SK-N-SH (cell line): ENCODE data around the gene PRRC2B. TPM values are rescaled to one million over a fixed set of nuclear protein-coding genes. Genes with fewer than 3 reads are reported as not detected.
"Not testable (repeated sequence)": the region's sequence is repeated elsewhere in the genome, so short reads cannot be mapped to it uniquely, and the experiment has no call there.

Experiments
- CTCF ChIA-PET: fragments of 300-600, 350-600 bp; formaldehyde crosslinking; extraction: SDS; loops from one replicate; lab custom pipeline; 2021; lab: Yijun Ruan, JAX
- POLR2A ChIA-PET: fragments of 350-600 bp; sonication (Branson Sonifier 250); formaldehyde crosslinking; extraction: SDS; loops from one replicate; lab custom pipeline; 2020; ENCODE audit warnings: antibody characterized with exemption, inconsistent platforms; lab: Yijun Ruan, JAX
- DNase-seq: peaks from one replicate; pipeline ENCODE4 v3.0.0; 2012
- H2AFZ ChIP-seq: fragments of 200-600 bp; sonication (generic); 2 replicates; pipeline ENCODE4 v1.8.1; 2016; ENCODE audit warnings: antibody characterized with exemption, mild to moderate bottlenecking, low read depth
- H3F3A ChIP-seq: fragments of 200-600 bp; sonication (generic); replicated peaks from 2 replicates; pipeline ENCODE3; 2016; ENCODE audit warnings: antibody characterized with exemption, mild to moderate bottlenecking; ENCODE audit not compliant: insufficient read depth
- H3K27ac ChIP-seq, 2 experiments: fragments of 200-500 bp in 1 of 2; fragments of 200-600 bp in 1 of 2; sonication (Bioruptor generic) in 1 of 2; sonication (generic), shearing (Covaris generic) in 1 of 2; 2 replicates each; pipeline versions ENCODE4 v1.5.1 to v1.6.1; 2014 to 2016; ENCODE audit warnings: low read depth in 2 of 2, inconsistent platforms in 1 of 2, low read length in 1 of 2, mild to moderate bottlenecking in 1 of 2, mixed read lengths in 1 of 2
- H3K27me3 ChIP-seq: fragments of 200-600 bp; sonication (generic), shearing (Covaris generic); 2 replicates; pipeline ENCODE4 v1.6.1; 2016; ENCODE audit warnings: mixed run types; ENCODE audit not compliant: insufficient read depth
- H3K36me3 ChIP-seq, 2 experiments: fragments of 200-500 bp in 1 of 2; fragments of 200-600 bp in 1 of 2; sonication (Bioruptor generic) in 1 of 2; sonication (generic) in 1 of 2; replicated peaks in 1 of 2; 2 replicates each; pipeline versions ENCODE3 to v1.5.1; 2014 to 2016; ENCODE audit warnings: low read length in 1 of 2, mild to moderate bottlenecking in 1 of 2; ENCODE audit not compliant: insufficient read depth in 2 of 2, control insufficient read depth in 1 of 2
- H3K4me1 ChIP-seq, 2 experiments: fragments of 200-500 bp in 1 of 2; fragments of 200-600 bp in 1 of 2; sonication (Bioruptor generic) in 1 of 2; sonication (generic), shearing (Covaris generic) in 1 of 2; 2 replicates each; pipeline versions ENCODE4 v1.5.1 to v1.6.1; 2014 to 2016; ENCODE audit warnings: low read depth in 1 of 2, low read length in 1 of 2, mixed run types in 1 of 2; ENCODE audit not compliant: insufficient read depth in 2 of 2, control insufficient read depth in 1 of 2
- H3K4me2 ChIP-seq: fragments of 200-600 bp; sonication (generic), shearing (Covaris generic); 2 replicates; pipeline ENCODE4 v1.6.1; 2017; ENCODE audit warnings: mixed run types
- H3K4me3 ChIP-seq, 2 experiments: fragments of 200-500 bp in 1 of 2; fragments of 200-600 bp in 1 of 2; sonication (Bioruptor generic) in 1 of 2; sonication (generic), shearing (Covaris generic) in 1 of 2; 2 replicates each; pipeline versions ENCODE4 v1.5.1 to v1.8.1; 2014 to 2016; ENCODE audit warnings: low read depth in 2 of 2, inconsistent platforms in 1 of 2, low read length in 1 of 2, mild to moderate bottlenecking in 1 of 2, mixed read lengths in 1 of 2, moderate library complexity in 1 of 2
- H3K79me2 ChIP-seq: fragments of 200-600 bp; sonication (generic); 2 replicates; pipeline ENCODE4 v1.8.1; 2017; ENCODE audit warnings: mild to moderate bottlenecking; ENCODE audit not compliant: insufficient read depth
- H3K9ac ChIP-seq: fragments of 200-600 bp; sonication (generic); 2 replicates; pipeline ENCODE4 v1.6.1; 2017; ENCODE audit warnings: mixed run types
- H3K9me2 ChIP-seq: fragments of 200-600 bp; sonication (generic); 2 replicates; pipeline ENCODE4 v1.6.1; 2017; ENCODE audit warnings: mixed run types
- H3K9me3 ChIP-seq: fragments of 200-600 bp; sonication (generic); 2 replicates; pipeline ENCODE4 v1.6.1; 2017; ENCODE audit warnings: mixed run types, mild to moderate bottlenecking, moderate library complexity
- H4K20me1 ChIP-seq: fragments of 200-600 bp; sonication (generic); 2 replicates; pipeline ENCODE4 v1.6.1; 2017; ENCODE audit warnings: mild to moderate bottlenecking, mixed run types; ENCODE audit not compliant: insufficient read depth
- CHD2 ChIP-seq: fragments of 150-350 bp; IDR thresholded peaks from 2 replicates; pipeline ENCODE4 v1.6.1; 2018; ENCODE audit warnings: low read length; ENCODE audit not compliant: partially characterized antibody
- FOSL2 ChIP-seq: IDR thresholded peaks from 2 replicates; pipeline ENCODE4 v1.4.0; 2012; ENCODE audit warnings: low read depth, mild to moderate bottlenecking, moderate library complexity, borderline replicate concordance
- FOXM1 ChIP-seq: IDR thresholded peaks from 2 replicates; pipeline ENCODE4 v1.4.0; 2012; ENCODE audit warnings: low read depth, mild to moderate bottlenecking
- GABPA ChIP-seq: IDR thresholded peaks from 2 replicates; pipeline ENCODE4 v1.4.0; 2012; ENCODE audit warnings: low read depth, mild to moderate bottlenecking
- NRF1 ChIP-seq: IDR thresholded peaks from 2 replicates; pipeline ENCODE4 v1.6.1; 2012; ENCODE audit warnings: low read depth, mild to moderate bottlenecking, low read length
- POLR2AphosphoS5 ChIP-seq: IDR thresholded peaks from 2 replicates; pipeline ENCODE4 v1.6.1; 2012; ENCODE audit warnings: low read depth, low read length
- REST ChIP-seq: IDR thresholded peaks from 2 replicates; pipeline ENCODE4 v1.6.1; 2012; ENCODE audit warnings: mild to moderate bottlenecking, low read depth, low read length, moderate library complexity
- RFX5 ChIP-seq: IDR thresholded peaks from 2 replicates; pipeline ENCODE4 v1.6.1; 2012; ENCODE audit warnings: mild to moderate bottlenecking, improper control_type of control experiment, low read length
- SIN3A ChIP-seq: IDR thresholded peaks from 2 replicates; pipeline ENCODE4 v1.6.1; 2012; ENCODE audit warnings: low read depth, mild to moderate bottlenecking, low read length, moderate library complexity, borderline replicate concordance
- SMC3 ChIP-seq: IDR thresholded peaks from 2 replicates; pipeline ENCODE4 v1.6.1; 2012; ENCODE audit warnings: low read depth, low read length, improper control_type of control experiment
- TCF12 ChIP-seq: IDR thresholded peaks from 2 replicates; pipeline ENCODE4 v1.4.0; 2012
- WGBS: methylation state at CpG from one replicate; pipeline ENCODE4 v1.1.6; 2017; ENCODE audit warnings: low lambda C conversion rate; 5-methylcytosine and 5-hydroxymethylcytosine counted together
- polyA plus RNA-seq, 3 experiments: library from polyadenylated mRNA; depleted of rRNA; stranded (reverse); fragments of >200 nt; gene quantifications; 2 replicates each; pipeline ENCODE4 v1.2.3, GENCODE V29; 2012
- TF ChIP-seq, protein P1 (sequence below): fragments of 150-350 bp; IDR thresholded peaks from 2 replicates; pipeline ENCODE4 v1.6.1; 2017; ENCODE audit warnings: antibody characterized with exemption, low read length, low read depth, borderline replicate concordance
- TF ChIP-seq, protein P2 (sequence below): IDR thresholded peaks from 2 replicates; pipeline ENCODE4 v1.4.0; 2012; ENCODE audit warnings: low read depth, borderline replicate concordance

PRRC2B gene
- polyA plus RNA-seq, 1 of the 3 experiments (the other 2 are of a cell fraction): 26.3 TPM

DNA sequence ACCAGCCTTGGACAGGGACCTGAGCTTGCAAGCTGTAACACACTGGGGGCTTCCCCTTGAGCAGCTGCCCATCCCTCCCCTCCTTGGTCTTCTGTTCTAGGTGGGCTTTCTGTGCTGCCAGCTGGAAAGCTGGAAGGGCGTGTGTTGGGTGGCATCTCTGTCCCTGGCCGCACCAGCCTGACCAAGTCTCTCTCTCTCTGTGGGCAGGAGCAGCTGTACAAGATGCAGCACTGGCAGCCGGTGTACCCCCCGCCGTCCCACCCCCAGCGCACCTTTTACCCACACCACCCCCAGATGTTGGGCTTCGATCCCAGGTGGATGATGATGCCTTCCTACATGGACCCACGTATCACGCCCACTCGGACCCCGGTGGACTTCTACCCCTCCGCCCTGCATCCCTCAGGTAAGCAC is 76.7 kb downstream of the PRRC2B start (continued):
- TF ChIP-seq FOSL2 (no peak), NRF1 (no peak), SMC3 (no peak)
- TF ChIP-seq, protein P1, sequence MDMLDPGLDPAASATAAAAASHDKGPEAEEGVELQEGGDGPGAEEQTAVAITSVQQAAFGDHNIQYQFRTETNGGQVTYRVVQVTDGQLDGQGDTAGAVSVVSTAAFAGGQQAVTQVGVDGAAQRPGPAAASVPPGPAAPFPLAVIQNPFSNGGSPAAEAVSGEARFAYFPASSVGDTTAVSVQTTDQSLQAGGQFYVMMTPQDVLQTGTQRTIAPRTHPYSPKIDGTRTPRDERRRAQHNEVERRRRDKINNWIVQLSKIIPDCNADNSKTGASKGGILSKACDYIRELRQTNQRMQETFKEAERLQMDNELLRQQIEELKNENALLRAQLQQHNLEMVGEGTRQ: no peak

DNA sequence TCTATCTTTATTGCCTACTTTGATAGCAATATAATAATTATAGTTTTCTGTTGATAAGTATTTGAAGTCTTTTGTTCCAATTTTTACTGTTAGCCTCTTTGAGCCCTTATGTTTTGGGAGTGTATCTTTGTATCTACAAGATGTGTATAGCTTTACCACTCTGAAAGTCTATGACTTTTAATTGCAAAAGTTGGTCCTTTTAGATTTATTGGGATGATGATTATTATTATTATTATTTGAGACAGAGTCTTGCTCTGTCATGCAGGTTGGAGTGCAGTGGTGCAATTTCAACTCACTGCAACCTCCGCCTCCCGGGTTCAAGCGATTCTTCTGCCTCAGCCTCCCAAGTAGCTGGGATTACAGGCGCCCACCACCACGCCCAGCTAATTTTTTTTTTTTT is 78.2 kb downstream of the PRRC2B start:
- DNase-seq, H3K9me2 ChIP-seq, H3K4me3 ChIP-seq, H3K9ac ChIP-seq, POLR2A ChIA-PET, H3K4me1 ChIP-seq, H3K9me3 ChIP-seq, H3K4me2 ChIP-seq, H2AFZ ChIP-seq, H3K27me3 ChIP-seq, H3K27ac ChIP-seq, CTCF ChIA-PET, H3F3A ChIP-seq: not testable (repeated sequence)
- Histone ChIP-seq H3K79me2 (peaks cover 76% of the 10 kb centered on the region), H3K36me3 (peaks cover 72 to 89% of the 10 kb centered on the region in 2 experiments), H4K20me1 (peaks cover 63% of the 10 kb centered on the region)
- 96% methylated on average over 5 of the region's 5 CpGs for WGBS

DNA sequence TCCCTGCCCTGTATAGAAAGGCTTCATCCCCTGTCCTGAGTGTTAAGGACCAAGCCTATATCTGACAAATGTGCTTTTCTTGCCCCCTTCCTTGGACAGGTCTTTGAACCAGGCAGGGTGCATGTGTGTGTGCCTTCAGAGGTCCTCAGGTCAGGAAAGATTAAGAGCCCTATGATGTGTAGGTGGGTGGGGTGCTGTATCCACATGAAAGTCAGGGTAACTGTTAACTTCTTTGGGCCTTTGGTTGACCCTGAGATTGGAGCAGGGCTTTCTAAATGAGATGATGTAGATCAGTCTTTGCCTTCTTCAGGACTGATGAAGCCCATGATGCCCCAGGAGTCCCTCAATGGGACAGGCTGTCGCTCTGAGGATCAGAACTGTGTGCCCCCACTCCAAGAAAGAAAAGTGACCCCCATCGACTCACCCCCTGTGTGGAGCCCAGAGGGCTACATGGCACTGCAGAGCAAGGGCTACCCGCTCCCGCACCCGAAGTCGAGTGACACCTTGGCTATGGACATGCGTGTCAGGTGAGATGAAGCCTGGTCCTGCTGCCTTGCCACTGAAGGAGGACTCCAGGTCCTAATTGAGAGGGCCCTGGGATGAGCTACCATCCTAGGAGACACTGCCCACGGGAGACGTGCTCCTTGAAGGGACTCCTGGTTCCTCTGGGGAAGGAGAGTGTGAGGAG is 79.5 kb downstream of the PRRC2B start:
- WGBS: 100% methylated on average over 2 of the region's 9 CpGs
- no peak for DNase-seq
- H3K9me2 ChIP-seq: no peaks in the 10 kb centered on the region
- no peak overlapping the region for H3K4me3 ChIP-seq
- CTCF ChIA-PET: interaction anchor here (0.6 to 1.7 kb wide), 2 partner anchors 123 to 268 kb away, joined by 3 to 9 read pairs; no protein-coding TSS in a partner anchor
- POLR2A ChIA-PET: no interaction called here
- no peak for TF ChIP-seq FOSL2
- TF ChIP-seq SIN3A: no peak
- TF ChIP-seq FOXM1: no peak
- TF ChIP-seq REST: no peak
- no peak for TF ChIP-seq POLR2AphosphoS5
- TF ChIP-seq, protein P2, sequence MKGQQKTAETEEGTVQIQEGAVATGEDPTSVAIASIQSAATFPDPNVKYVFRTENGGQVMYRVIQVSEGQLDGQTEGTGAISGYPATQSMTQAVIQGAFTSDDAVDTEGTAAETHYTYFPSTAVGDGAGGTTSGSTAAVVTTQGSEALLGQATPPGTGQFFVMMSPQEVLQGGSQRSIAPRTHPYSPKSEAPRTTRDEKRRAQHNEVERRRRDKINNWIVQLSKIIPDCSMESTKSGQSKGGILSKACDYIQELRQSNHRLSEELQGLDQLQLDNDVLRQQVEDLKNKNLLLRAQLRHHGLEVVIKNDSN: no peak
- TF ChIP-seq RFX5: no peak
- no peak for TF ChIP-seq CHD2
- TF ChIP-seq TCF12: no peak
- no peak for TF ChIP-seq GABPA
- TF ChIP-seq, protein P1: no peak
- H4K20me1 ChIP-seq: peaks cover 71% of the 10 kb centered on the region
- H3F3A ChIP-seq: peaks cover 6% of the 10 kb centered on the region
- H3K27me3 ChIP-seq: no peaks in the 10 kb centered on the region
- H3K27ac ChIP-seq: no peak overlapping the region
- no peak overlapping the region for H2AFZ ChIP-seq
- H3K9ac ChIP-seq: no peak overlapping the region
- H3K4me2 ChIP-seq: no peak overlapping the region
- H3K9me3 ChIP-seq: no peaks in the 10 kb centered on the region
- H3K36me3 ChIP-seq: peaks cover 61 to 89% of the 10 kb centered on the region in 2 experiments
- no peaks in the 10 kb centered on the region; a peak in 1 of 4 replicates for H3K4me1 ChIP-seq
- peaks cover 64% of the 10 kb centered on the region for H3K79me2 ChIP-seq
